Measurements from ENCODE around the gene ADCY7.

ADCY7 gene

DNA sequence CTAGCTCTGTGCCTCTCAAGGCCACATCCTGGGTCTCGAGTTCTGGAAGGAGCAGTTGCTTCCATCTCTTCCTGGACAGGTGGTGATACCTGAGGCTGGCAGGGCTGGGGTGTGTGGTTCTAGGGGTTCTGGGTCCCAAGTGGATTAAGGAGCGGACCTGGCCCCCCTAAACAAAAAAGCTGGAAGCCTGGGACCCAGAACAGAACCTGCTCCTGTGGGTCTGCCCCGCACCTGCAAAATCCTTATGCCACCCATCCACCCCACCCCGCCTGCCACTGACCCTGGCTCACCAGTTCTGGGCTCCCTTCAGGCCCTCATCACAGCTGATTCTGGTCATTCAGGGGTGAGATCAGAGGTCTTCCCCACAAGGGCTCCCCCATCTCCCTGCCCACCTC is 44.8 kb downstream of the ADCY7 start:
- TF ChIP-seq POLR2A (IDR thresholded peaks at IDR 0.05; ENCODE audit: extremely low read depth, insufficient read length) (no peak), MYC (IDR thresholded peaks at IDR 0.05; ENCODE audit: low read depth, low read length) (no peak)
- TF ChIP-seq, protein P1, sequence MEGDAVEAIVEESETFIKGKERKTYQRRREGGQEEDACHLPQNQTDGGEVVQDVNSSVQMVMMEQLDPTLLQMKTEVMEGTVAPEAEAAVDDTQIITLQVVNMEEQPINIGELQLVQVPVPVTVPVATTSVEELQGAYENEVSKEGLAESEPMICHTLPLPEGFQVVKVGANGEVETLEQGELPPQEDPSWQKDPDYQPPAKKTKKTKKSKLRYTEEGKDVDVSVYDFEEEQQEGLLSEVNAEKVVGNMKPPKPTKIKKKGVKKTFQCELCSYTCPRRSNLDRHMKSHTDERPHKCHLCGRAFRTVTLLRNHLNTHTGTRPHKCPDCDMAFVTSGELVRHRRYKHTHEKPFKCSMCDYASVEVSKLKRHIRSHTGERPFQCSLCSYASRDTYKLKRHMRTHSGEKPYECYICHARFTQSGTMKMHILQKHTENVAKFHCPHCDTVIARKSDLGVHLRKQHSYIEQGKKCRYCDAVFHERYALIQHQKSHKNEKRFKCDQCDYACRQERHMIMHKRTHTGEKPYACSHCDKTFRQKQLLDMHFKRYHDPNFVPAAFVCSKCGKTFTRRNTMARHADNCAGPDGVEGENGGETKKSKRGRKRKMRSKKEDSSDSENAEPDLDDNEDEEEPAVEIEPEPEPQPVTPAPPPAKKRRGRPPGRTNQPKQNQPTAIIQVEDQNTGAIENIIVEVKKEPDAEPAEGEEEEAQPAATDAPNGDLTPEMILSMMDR (IDR thresholded peaks at IDR 0.05; ENCODE audit: low read depth, low read length): no peak
- TF ChIP-seq, protein P2, sequence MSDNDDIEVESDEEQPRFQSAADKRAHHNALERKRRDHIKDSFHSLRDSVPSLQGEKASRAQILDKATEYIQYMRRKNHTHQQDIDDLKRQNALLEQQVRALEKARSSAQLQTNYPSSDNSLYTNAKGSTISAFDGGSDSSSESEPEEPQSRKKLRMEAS (IDR thresholded peaks at IDR 0.05; ENCODE audit: low read depth, low read length): no peak
- no peak overlapping the region for H3K4me3 ChIP-seq (ENCODE audit: low read depth, low read length)
- DNase-seq (ENCODE audit: low read depth): no peak

DNA sequence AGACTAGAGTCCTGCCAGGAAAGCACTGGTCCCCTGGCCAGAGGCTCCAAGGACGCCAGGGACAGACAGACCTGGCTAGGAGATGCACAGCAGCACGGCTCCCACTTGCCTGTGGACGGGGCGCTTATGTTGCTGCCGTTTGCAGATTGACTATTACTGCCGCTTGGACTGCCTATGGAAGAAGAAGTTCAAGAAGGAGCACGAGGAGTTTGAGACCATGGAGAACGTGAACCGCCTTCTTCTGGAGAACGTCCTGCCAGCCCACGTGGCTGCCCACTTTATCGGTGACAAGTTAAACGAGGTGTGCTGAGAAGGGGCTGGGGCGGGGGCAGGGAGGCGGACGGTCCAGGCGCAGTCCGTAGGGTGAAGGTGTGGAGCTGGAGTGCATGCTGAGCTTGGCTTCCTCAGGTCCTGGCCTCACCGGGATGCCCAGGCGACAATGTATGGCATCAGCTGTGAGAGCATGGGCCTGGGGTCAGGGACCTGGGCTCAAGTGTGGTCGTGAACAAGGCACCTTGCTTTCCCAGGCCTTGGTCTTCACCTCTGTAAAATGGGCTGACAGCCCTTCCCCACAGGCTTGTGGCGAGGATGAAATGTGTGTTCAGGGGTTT is 45.6 kb downstream of the ADCY7 start:
- H3K4me3 ChIP-seq (ENCODE audit: low read depth, low read length): no peak overlapping the region
- no peak for DNase-seq (ENCODE audit: low read depth)
- TF ChIP-seq, protein P1 (IDR thresholded peaks at IDR 0.05; ENCODE audit: low read depth, low read length): no peak
- TF ChIP-seq MYC (IDR thresholded peaks at IDR 0.05; ENCODE audit: low read depth, low read length) (no peak), POLR2A (IDR thresholded peaks at IDR 0.05; ENCODE audit: extremely low read depth, insufficient read length) (no peak)
- TF ChIP-seq, protein P2 (IDR thresholded peaks at IDR 0.05; ENCODE audit: low read depth, low read length): no peak

DNA sequence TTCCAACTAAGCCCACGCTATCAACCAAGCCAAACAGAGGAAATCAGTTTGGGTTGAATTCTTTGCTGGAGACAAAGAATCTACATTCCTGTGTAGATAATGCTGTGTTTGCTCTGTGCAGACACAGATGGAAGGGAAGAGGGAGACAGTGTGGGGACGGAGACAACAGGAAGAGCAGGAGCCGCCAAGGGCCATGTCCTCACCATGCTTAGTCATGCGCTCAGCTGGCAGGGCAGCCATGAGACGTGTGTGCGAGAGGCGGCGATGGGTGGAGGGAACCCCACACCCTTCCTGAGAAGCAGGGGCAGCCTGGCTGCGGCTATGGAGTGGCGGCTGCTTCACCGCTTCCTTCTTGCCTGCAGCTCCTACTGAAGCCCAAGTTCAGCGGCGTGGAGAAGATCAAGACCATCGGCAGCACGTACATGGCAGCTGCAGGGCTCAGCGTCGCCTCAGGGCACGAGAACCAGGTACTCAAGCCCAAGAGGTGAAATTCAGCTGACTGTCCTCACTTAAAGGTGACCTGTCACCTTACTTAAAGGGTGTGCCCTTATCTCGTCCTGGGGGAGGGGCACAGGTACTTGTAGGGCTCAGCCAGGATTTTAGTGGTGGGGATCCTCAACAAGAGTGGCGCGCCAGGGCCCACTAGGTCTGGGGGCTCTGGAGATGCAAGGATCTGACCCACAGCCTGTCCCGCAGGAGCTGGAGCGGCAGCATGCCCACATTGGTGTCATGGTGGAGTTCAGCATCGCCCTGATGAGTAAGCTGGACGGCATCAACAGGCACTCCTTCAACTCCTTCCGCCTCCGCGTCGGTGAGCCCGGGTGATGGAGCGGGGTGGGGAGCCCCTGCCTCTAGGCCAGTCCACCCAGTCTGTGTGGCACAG is 47.5 kb downstream of the ADCY7 start:
- peak; percentile 43 for DNase-seq (ENCODE audit: low read depth)
- H3K4me3 ChIP-seq (ENCODE audit: low read depth, low read length): no peak overlapping the region
- TF ChIP-seq, protein P1 (IDR thresholded peaks at IDR 0.05; ENCODE audit: low read depth, low read length): no peak
- TF ChIP-seq, protein P2 (IDR thresholded peaks at IDR 0.05; ENCODE audit: low read depth, low read length): no peak
- no peak for TF ChIP-seq POLR2A (IDR thresholded peaks at IDR 0.05; ENCODE audit: extremely low read depth, insufficient read length)
- no peak for TF ChIP-seq MYC (IDR thresholded peaks at IDR 0.05; ENCODE audit: low read depth, low read length)

DNA sequence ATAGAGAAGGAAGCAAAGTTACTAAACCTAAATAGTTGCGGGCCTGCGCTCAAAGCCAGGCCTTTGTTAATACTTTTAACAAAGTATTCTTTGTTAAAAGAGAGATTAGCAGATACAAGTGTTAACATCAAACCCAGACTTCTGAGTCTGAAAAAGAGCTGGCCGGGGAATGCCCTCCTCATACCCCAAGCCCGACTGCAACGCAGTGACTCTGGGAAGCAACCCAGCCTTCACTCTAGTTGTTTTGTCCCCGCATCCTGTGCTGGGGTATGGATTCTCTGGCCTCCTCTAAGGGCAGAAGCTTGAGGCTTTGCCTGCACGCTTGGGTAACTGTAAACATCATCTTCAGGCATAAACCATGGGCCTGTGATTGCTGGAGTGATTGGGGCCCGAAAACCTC is 48.3 kb downstream of the ADCY7 start:
- H3K4me3 ChIP-seq (ENCODE audit: low read depth, low read length): no peak overlapping the region
- TF ChIP-seq MYC (IDR thresholded peaks at IDR 0.05; ENCODE audit: low read depth, low read length) (no peak), POLR2A (IDR thresholded peaks at IDR 0.05; ENCODE audit: extremely low read depth, insufficient read length) (no peak)
- TF ChIP-seq, protein P1 (IDR thresholded peaks at IDR 0.05; ENCODE audit: low read depth, low read length): no peak
- no peak for DNase-seq (ENCODE audit: low read depth)

DNA sequence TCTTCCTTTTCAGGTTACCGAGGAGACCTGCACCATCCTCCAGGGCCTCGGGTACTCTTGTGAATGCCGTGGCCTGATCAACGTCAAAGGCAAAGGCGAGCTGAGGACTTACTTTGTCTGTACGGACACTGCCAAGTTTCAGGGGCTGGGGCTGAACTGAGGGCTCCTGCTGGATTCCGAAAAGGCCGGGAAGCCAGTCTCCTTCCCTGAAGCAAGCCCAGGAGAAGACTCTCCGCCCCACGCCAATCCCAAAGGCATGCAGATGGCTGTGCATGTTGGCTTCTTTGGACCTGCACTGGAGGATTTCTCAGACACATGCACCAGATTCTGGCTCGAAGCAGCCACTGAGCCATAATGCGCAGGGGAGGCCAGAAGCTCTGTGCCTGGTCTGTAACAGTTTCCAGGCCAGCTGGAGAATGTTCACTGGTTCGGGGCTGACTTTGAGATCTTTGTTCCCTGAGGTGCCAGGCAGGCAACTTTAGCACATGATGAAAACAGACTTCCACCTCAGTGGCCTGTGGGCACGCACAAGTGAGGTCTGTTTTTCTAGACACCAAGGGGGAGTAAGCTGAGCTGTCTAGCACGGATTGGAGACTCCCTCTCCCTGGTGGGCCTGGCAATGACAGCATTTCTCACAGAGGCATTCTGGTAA is 49.1 kb downstream of the ADCY7 start:
- TF ChIP-seq MYC (IDR thresholded peaks at IDR 0.05; ENCODE audit: low read depth, low read length) (no peak), POLR2A (IDR thresholded peaks at IDR 0.05; ENCODE audit: extremely low read depth, insufficient read length) (no peak)
- TF ChIP-seq, protein P2 (IDR thresholded peaks at IDR 0.05; ENCODE audit: low read depth, low read length): no peak
- TF ChIP-seq, protein P1 (IDR thresholded peaks at IDR 0.05; ENCODE audit: low read depth, low read length): no peak
- DNase-seq (ENCODE audit: low read depth): no peak
- H3K4me3 ChIP-seq (ENCODE audit: low read depth, low read length): no peak overlapping the region
